ENCODE measurements around the gene TEX12. TPM values are rescaled to one million over a fixed set of nuclear protein-coding genes. Genes with fewer than 3 reads are reported as not detected.

Gene TEX12, protein sequence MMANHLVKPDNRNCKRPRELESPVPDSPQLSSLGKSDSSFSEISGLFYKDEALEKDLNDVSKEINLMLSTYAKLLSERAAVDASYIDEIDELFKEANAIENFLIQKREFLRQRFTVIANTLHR
- total RNA-seq, result 0.11 and 0.25 TPM in 2 replicates

GRCh38 chr11:112167145-112167544 is at the start of gene TEX12:
TEX12 (plus strand) TSS chr11:112167372; CDS start chr11:112169269, 1,897 bp downstream.

DNA sequence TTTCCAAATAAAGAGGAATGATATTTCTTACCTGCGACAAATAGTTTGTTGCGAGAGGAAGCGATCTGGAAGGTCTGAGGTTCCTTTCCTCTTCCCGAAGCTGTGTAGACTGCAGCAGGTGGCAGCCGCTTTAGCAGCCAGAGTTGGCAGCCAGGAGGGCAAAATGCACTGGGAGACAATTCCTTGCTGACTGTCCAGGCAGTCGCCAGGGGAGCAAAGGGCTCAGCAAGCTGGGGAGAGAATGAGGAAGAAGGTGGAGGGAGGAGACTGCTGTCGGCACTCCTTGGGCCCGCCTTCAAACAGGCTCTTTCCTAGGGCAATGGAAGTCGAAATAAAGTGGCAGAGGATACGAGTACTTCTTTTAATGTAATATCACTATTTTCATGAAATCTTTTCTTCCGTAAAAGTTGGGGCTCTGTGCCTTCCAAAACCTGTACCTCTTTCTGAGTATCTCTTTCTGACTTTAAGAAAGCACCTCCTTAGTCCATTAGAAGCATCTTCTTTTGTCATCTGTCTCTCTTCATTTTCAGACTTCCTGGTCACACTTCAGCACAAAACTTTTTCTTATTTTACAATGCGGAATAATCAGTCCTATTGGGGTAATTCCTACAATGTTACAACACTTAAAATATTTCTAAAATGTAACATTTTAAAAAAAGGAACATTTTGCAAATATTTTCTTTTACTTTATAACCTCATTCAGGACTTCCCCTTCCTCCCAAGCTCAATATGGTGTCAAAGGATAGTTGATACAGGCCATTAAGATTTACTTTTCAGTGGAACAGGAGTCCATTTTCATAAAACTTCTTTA is 3.1 kb upstream of the TEX12 start, which contains the start of gene IL18:
Gene IL18 (minus strand): TSS at position 220 of the 811 bp plus-strand sequence. CDS start 9,041 bp downstream, outside the sequence.

DNA sequence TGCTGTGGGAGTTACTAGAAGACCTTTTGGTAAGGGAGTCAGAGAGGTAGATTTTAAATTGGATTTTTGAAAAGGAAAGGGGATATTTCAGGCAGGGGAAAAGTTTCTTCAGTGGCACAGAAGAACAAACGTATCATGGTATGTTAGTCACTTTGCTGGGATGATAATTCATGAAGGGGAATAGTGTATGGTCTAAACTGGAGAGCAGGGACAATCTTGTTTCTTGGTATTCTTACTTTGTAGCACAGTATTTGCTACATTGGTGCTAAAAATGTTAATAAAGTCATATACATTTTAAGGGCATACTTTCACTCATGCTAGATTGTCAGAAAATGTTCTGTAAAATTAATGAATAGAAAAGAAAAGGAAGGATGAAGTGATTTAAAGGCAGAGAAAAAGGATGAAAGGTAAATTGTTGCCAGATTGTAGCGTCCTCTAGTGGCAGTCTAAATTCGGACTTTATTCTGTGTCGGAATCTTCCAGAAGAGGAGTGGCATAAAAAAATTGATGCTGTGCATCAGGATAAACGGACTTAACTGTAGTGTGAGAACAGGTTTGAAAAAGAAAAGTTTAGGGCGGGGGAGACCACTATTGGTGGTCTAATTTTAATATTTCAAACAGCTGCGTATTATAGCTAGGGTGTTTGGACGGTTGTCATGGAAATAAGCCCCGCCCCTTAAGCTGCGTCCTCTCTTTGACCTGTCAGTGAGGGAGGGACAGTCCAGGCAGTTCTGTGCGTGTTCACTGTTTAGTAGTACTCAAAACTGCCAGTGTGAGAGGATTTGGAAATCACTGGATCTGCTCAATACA is 7.8 kb downstream of the TEX12 start, which contains the start of gene BCO2:
Gene BCO2 (plus strand): TSS at position 724 of the 810 bp plus-strand sequence. CDS start 90 bp downstream, outside the sequence.

Other genes with a start within 250 kb of the TEX12 start
- gene C11orf52, start 248.5 kb upstream of the TEX12 start, total RNA-seq, result 0.11 and 0.25 TPM in 2 replicates
- 9.3 and 16.0 TPM in 2 replicates for gene DIXDC1, start 230.0 kb upstream of the TEX12 start, total RNA-seq
- gene DLAT, start 142.0 kb upstream of the TEX12 start, total RNA-seq, result 29.6 and 46.5 TPM in 2 replicates
- gene PIH1D2, start 93.4 kb upstream of the TEX12 start, total RNA-seq, result 0.87 and 2.2 TPM in 2 replicates
- 25.7 and 25.9 TPM in 2 replicates for gene NKAPD1, start 93.1 kb upstream of the TEX12 start, total RNA-seq
- gene TIMM8B, start 80.6 kb upstream of the TEX12 start, total RNA-seq, result 34.0 and 38.1 TPM in 2 replicates
- 127 and 142 TPM in 2 replicates for gene SDHD, start 80.5 kb upstream of the TEX12 start, total RNA-seq
- 2.0 and 2.3 TPM in 2 replicates for gene IL18, start 3.3 kb upstream of the TEX12 start, total RNA-seq
- 6.1 and 15.3 TPM in 2 replicates for gene BCO2, start 8.1 kb downstream of the TEX12 start, total RNA-seq
- 58.4 and 86.8 TPM in 2 replicates for gene PTS, start 59.1 kb downstream of the TEX12 start, total RNA-seq
- not detected in 2 replicates for gene PLET1, start 93.5 kb downstream of the TEX12 start, total RNA-seq

Data from uterine smooth muscle cell (primary cell).